ENCODE data around the gene RALY. TPM values are rescaled to one million over a fixed set of nuclear protein-coding genes. Genes with fewer than 3 reads are reported as not detected.

The RALY gene
- total RNA-seq, 2 donors from 2014 or later: 37.9 to 49.3 TPM

GRCh38 chr20:34076952-34077351, 83.2 kb downstream of the RALY start:
- no peak overlapping the region for H3K27ac ChIP-seq
- WGBS, 2 donors: 89 to 94% methylated on average over 20 of the region's 20 CpGs
- intact Hi-C loops (cut with DNase I): no loop called here
- H3K4me1 ChIP-seq: no peaks in the 10 kb centered on the region
- no peaks in the 10 kb centered on the region for H3K27me3 ChIP-seq
- no peaks in the 10 kb centered on the region for H3K9me3 ChIP-seq
- DNase-seq (no peak), ATAC-seq (no peak)
- no peak overlapping the region for H3K4me3 ChIP-seq
- H3K36me3 ChIP-seq (replicated peaks in 1 of 2; ENCODE audit: insufficient read depth in 1 of 2, low read depth in 2 of 2): peaks cover 0 to 3% of the 10 kb centered on the region in 2 donors
- no peak for TF ChIP-seq CTCF (IDR thresholded peaks at IDR 0.05)
- TF ChIP-seq POLR2A (IDR thresholded peaks at IDR 0.05): no peak

DNA sequence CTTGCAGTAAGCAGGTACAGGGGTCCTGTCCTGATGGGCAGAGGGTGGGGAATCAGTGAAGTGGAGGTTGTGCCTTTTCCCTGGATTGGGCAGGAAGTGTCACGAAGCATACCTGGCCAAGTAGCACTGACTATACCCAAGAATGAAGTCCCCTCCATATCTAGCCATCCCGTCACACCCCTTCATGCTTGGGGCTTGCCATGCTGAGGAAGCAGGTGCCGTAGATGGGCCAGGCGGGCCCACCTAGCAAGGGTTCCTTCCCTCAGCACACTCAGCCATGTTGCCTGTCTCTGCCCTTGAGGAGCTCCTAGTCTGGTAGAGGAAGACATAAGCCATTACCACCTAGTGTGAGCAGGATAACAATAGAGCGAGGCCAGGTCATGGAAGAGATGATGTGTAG, 84.8 kb downstream of the RALY start:
- TF ChIP-seq POLR2A (IDR thresholded peaks at IDR 0.05) (no peak), CTCF (IDR thresholded peaks at IDR 0.05) (no peak)
- intact Hi-C loops (cut with DNase I): no loop called here
- no peak overlapping the region for H3K27ac ChIP-seq
- H3K36me3 ChIP-seq (replicated peaks in 1 of 2; ENCODE audit: insufficient read depth in 1 of 2, low read depth in 2 of 2): peaks cover 0 to 3% of the 10 kb centered on the region in 2 donors
- H3K9me3 ChIP-seq: no peaks in the 10 kb centered on the region
- WGBS, 2 donors: 87 to 92% methylated on average over 4 to 5 of the region's 5 CpGs
- DNase-seq: no peak
- H3K27me3 ChIP-seq: no peaks in the 10 kb centered on the region
- H3K4me1 ChIP-seq: peaks cover 12% of the 10 kb centered on the region
- no peak overlapping the region for H3K4me3 ChIP-seq
- no peak for ATAC-seq

GRCh38 chr20:34079818-34080217, 86.1 kb downstream of the RALY start:
- H3K9me3 ChIP-seq: no peaks in the 10 kb centered on the region
- TF ChIP-seq POLR2A (IDR thresholded peaks at IDR 0.05): no peak
- TF ChIP-seq CTCF (IDR thresholded peaks at IDR 0.05): no peak
- no peak overlapping the region for H3K27ac ChIP-seq
- no peak overlapping the region for H3K4me3 ChIP-seq
- no peak for DNase-seq
- peaks cover 12% of the 10 kb centered on the region for H3K4me1 ChIP-seq
- ATAC-seq: no peak
- 92 to 96% methylated on average over 6 of the region's 6 CpGs for WGBS, 2 donors
- intact Hi-C loops (cut with DNase I): no loop called here
- peaks cover 0 to 3% of the 10 kb centered on the region in 2 donors for H3K36me3 ChIP-seq (replicated peaks in 1 of 2; ENCODE audit: insufficient read depth in 1 of 2, low read depth in 2 of 2)
- no peaks in the 10 kb centered on the region for H3K27me3 ChIP-seq

- intact Hi-C loops (cut with DNase I): no loop called here
- Histone ChIP-seq H3K4me3 (no peak overlapping the region), H3K27ac (peak overlapping the region in 3 of 4 donors; percentile 3 to 25 (median 15))
These were observed 88.6 kb downstream of the RALY start for GRCh38 chr20:34082232-34082887.

More at GRCh38 chr20:34082232-34082887, 88.6 kb downstream of the RALY start:
- peaks cover 12% of the 10 kb centered on the region for H3K4me1 ChIP-seq
- no peak for ATAC-seq
- WGBS, 2 donors: 69 to 85% methylated on average over 3 to 8 of the region's 8 CpGs
- H3K27me3 ChIP-seq: no peaks in the 10 kb centered on the region
- TF ChIP-seq CTCF (IDR thresholded peaks at IDR 0.05): no peak
- no peak for TF ChIP-seq POLR2A (IDR thresholded peaks at IDR 0.05)
- H3K36me3 ChIP-seq (replicated peaks in 1 of 2; ENCODE audit: insufficient read depth in 1 of 2, low read depth in 2 of 2): peaks cover 0 to 1% of the 10 kb centered on the region in 2 donors
- no peaks in the 10 kb centered on the region for H3K9me3 ChIP-seq
- no peak for DNase-seq

Measured in body of pancreas (tissue), 4 donors.